OCI-LY7 (cell line): ENCODE measurements around the gene SNX20.

Source experiments
- CTCF ChIP-seq: fragments of 200-600 bp; sonication (generic); conservative IDR thresholded peaks from 2 replicates; pipeline ENCODE4 v1.5.1; 2014; ENCODE audit warnings: mild to moderate bottlenecking, antibody characterized with exemption, low read length, moderate library complexity, mixed read lengths
- EZH2phosphoT487 ChIP-seq: fragments of 200-600 bp; sonication (generic); IDR thresholded peaks from 2 replicates; pipeline ENCODE4 v1.6.1; 2018; ENCODE audit warnings: low read depth, borderline replicate concordance, mild to moderate bottlenecking, mixed run types, antibody characterized with exemption, low read length, moderate library complexity, mixed read lengths

GRCh38 chr16:50662306-50662940, 18.7 kb downstream of the SNX20 start:
- TF ChIP-seq CTCF (no peak), EZH2phosphoT487 (no peak)
